Neural cell (in vitro differentiated cells): ENCODE measurements around the gene NFIA.

Experiments used
- EZH2 ChIP-seq: fragments of 200-600, 300-800 bp; shearing (Covaris generic), sonication (generic); IDR thresholded peaks from 2 replicates; pipeline ENCODE4 v1.6.1; 2014; ENCODE audit warnings: antibody characterized with exemption, low read length, borderline replicate concordance, mild to moderate bottlenecking; ENCODE audit not compliant: insufficient read depth, poor library complexity, severe bottlenecking
- POLR2AphosphoS5 ChIP-seq: IDR thresholded peaks from 2 replicates; pipeline ENCODE4 v1.6.1; 2012
- TF ChIP-seq, protein P1 (sequence below): fragments of 450-650 bp; IDR thresholded peaks from 2 replicates; pipeline ENCODE4 v1.5.1; 2014; ENCODE audit warnings: antibody characterized with exemption, mild to moderate bottlenecking, moderate library complexity; ENCODE audit not compliant: poor library complexity, severe bottlenecking

DNA sequence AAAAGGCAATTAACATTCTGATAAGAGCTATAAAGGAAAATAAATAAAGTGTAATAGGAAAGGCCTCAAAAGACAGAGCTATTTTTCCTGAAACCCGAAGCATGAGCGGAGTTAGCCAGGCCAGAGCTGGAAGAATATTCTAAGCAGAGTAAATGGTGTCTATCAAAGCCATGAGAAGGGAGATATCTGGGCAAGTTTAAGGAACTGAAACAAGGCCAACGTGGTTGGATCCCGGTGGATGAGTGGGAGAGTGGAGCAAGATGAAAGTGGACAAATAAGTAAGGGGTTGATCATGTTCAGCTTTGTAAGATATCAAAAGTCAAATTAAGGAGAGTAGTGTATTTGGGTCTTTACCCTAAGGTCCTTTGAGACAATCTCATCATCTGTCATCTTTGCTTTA is 408.6 kb downstream of the NFIA start:
- TF ChIP-seq, protein P1, sequence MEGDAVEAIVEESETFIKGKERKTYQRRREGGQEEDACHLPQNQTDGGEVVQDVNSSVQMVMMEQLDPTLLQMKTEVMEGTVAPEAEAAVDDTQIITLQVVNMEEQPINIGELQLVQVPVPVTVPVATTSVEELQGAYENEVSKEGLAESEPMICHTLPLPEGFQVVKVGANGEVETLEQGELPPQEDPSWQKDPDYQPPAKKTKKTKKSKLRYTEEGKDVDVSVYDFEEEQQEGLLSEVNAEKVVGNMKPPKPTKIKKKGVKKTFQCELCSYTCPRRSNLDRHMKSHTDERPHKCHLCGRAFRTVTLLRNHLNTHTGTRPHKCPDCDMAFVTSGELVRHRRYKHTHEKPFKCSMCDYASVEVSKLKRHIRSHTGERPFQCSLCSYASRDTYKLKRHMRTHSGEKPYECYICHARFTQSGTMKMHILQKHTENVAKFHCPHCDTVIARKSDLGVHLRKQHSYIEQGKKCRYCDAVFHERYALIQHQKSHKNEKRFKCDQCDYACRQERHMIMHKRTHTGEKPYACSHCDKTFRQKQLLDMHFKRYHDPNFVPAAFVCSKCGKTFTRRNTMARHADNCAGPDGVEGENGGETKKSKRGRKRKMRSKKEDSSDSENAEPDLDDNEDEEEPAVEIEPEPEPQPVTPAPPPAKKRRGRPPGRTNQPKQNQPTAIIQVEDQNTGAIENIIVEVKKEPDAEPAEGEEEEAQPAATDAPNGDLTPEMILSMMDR, result no peak
- TF ChIP-seq EZH2, result no peak
- no peak for TF ChIP-seq POLR2AphosphoS5
